Endodermal cell (in vitro differentiated cells): ENCODE data around the gene EEF1A2. TPM values are rescaled to one million over a fixed set of nuclear protein-coding genes. Genes with fewer than 3 reads are reported as not detected.

Experiments
- DNase-seq: peaks from one replicate; pipeline ENCODE4 v3.0.0-alpha.2; 2017
- H3K27ac ChIP-seq: 2 replicates; pipeline ENCODE4 v1.5.1; 2013; ENCODE audit warnings: mild to moderate bottlenecking, low read depth, low read length, moderate library complexity
- H3K27me3 ChIP-seq: 2 replicates; pipeline ENCODE4 v1.6.1; 2013; ENCODE audit warnings: mild to moderate bottlenecking, low read length, moderate library complexity; ENCODE audit not compliant: insufficient read depth, control insufficient read depth, poor library complexity, severe bottlenecking
- H3K36me3 ChIP-seq: 2 replicates; pipeline ENCODE4 v1.7.0; 2013; ENCODE audit warnings: mild to moderate bottlenecking, low read length, moderate library complexity; ENCODE audit not compliant: control insufficient read depth, insufficient read depth
- H3K4me1 ChIP-seq: one replicate; pipeline ENCODE4 v1.7.0; 2013; ENCODE audit warnings: low read length; ENCODE audit not compliant: control insufficient read depth, insufficient read depth
- H3K4me3 ChIP-seq: 2 replicates; pipeline ENCODE4 v1.5.1; 2013; ENCODE audit warnings: mild to moderate bottlenecking, low read length, moderate library complexity
- H3K9ac ChIP-seq: 2 replicates; pipeline ENCODE4 v1.6.1; 2013; ENCODE audit warnings: mild to moderate bottlenecking, low read length, moderate library complexity; ENCODE audit not compliant: poor library complexity, severe bottlenecking; ENCODE audit errors: extremely low read depth
- H3K9me3 ChIP-seq: 2 replicates; pipeline ENCODE4 v1.6.1; 2013; ENCODE audit warnings: mild to moderate bottlenecking, low read length, moderate library complexity; ENCODE audit not compliant: control insufficient read depth
- H3K27ac Mint-ChIP-seq: 2 replicates; pipeline ENCODE4 v1.8.0; 2020; ENCODE audit warnings: mixed read lengths
- H3K27me3 Mint-ChIP-seq: 2 replicates; pipeline ENCODE4 v1.8.0; 2021; ENCODE audit warnings: mild to moderate bottlenecking, mixed read lengths; ENCODE audit not compliant: insufficient read depth
- H3K36me3 Mint-ChIP-seq: 2 replicates; pipeline ENCODE4 v1.8.0; 2020; ENCODE audit warnings: low read depth, mixed read lengths
- H3K4me1 Mint-ChIP-seq: 2 replicates; pipeline ENCODE4 v1.8.0; 2020; ENCODE audit warnings: mixed read lengths
- H3K4me3 Mint-ChIP-seq: 2 replicates; pipeline ENCODE4 v1.8.0; 2020; ENCODE audit warnings: mild to moderate bottlenecking, moderate library complexity, mixed read lengths
- H3K9me3 Mint-ChIP-seq: 2 replicates; pipeline ENCODE4 v1.8.0; 2020; ENCODE audit warnings: mild to moderate bottlenecking, mixed read lengths
- WGBS, 2 experiments: methylation state at CpG; one replicate each; pipeline versions ENCODE4 v1.1.5 to v1.1.7; 2013; ENCODE audit warnings: missing lambda C conversion rate in 2 of 2, mixed read lengths in 1 of 2; ENCODE audit not compliant: insufficient coverage in 1 of 2, insufficient read length in 1 of 2; 5-methylcytosine and 5-hydroxymethylcytosine counted together
- total RNA-seq, 2 donors: library from RNA; stranded (reverse); fragmentation: NEBNext Ultra II Directional in 1 of 2; extraction: Animal tissue kit (Norgen Biotek cat#: 25700) in 1 of 2; gene quantifications; 2 replicates in 1 of 2; 3 replicates in 1 of 2; pipeline ENCODE4 v1.2.1, GENCODE V29; 2021
- TF ChIP-seq, protein P1 (sequence below): fragments of 200-600 bp; sonication (generic); conservative IDR thresholded peaks from 2 replicates; pipeline ENCODE4 v1.5.0; 2021; ENCODE audit warnings: antibody characterized with exemption, mild to moderate bottlenecking

Gene EEF1A2
- total RNA-seq, 2 donors from 2014 or later: 12.1 to 22.6 TPM

DNA sequence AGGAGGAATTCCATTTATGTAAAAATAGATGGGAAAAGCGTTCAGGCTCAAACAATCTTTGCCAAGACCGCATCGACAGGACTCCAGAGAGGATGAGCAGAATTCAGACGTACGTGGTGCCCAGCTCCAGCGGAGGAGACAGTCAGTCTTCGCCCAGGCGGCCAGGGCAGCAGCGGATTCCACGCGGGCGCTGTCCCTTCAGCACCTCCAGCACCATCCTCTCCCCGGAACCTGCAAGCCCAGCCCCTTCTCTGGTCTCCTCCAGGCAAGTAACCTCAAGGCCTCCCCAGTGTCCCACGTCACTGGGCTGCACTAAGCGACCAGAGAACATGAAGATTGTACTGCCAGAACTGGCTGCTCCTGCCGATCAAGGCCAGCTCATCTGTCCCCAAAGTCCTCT, 23.7 kb downstream of the EEF1A2 start:
- no peaks in the 10 kb centered on the region for H3K9me3 Mint-ChIP-seq
- whole genome bisulfite sequencing, 2 experiments: 19 to 25% methylated on average over 11 to 16 of the region's 16 CpGs

DNA sequence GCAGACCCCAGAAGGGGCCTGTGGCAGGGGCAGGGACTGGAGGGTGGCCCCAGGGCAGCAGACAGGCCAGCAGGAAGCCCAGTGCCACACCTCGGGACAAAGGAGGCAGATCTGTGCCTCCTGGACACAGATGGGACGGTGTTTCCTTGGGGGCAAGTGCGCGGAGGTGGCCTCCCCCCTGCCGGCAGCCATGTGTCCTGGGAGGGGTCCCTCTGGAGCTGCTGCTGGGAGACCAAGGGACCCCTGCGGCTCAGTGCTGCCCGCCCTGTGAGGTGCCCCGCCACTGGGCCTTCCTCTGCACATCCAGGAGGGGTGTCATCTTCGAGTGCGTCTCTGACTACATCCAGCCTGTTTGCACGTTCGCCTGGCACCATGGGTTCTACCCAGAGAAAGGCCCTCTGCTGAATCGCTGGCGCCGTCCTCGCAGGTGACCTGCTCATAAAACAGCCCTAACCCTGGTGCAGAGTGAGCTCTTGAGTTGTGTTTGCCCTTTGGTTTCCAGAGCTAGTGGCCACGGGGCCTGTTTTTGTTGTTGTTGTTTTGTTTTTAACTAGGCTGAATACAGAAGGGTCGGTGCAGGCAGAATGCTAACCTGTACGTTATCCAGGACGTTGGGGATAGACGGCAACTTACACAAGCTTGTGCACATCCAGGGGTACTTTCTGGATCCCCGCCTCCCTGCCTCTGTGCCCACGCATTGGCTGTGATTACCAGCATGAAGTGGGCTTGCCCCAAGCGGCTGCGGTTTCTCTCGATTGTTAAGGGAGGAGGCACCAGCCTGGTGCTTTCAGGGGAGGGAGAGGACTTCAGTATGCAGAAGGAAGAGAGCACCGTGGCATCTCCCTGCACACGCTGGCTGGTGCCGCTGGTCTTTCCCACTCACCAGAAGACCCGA, 25.1 kb downstream of the EEF1A2 start:
- 43 to 59% methylated on average over 25 to 30 of the region's 30 CpGs for WGBS, 2 experiments

More for the DNA sequence above, 23.7 kb downstream of the EEF1A2 start:
- peaks cover 31% of the 10 kb centered on the region for H3K27me3 Mint-ChIP-seq
- Histone ChIP-seq H3K27ac (no peak overlapping the region), H3K9ac (no peak overlapping the region), H3K27me3 (peaks cover 28% of the 10 kb centered on the region), H3K4me1 (no peaks in the 10 kb centered on the region), H3K9me3 (no peaks in the 10 kb centered on the region), H3K4me3 (no peak overlapping the region), H3K36me3 (no peaks in the 10 kb centered on the region)
- H3K4me3 Mint-ChIP-seq: no peak overlapping the region
- no peak overlapping the region for H3K27ac Mint-ChIP-seq
- H3K36me3 Mint-ChIP-seq: no peaks in the 10 kb centered on the region
- no peaks in the 10 kb centered on the region for H3K4me1 Mint-ChIP-seq
- TF ChIP-seq, protein P1, sequence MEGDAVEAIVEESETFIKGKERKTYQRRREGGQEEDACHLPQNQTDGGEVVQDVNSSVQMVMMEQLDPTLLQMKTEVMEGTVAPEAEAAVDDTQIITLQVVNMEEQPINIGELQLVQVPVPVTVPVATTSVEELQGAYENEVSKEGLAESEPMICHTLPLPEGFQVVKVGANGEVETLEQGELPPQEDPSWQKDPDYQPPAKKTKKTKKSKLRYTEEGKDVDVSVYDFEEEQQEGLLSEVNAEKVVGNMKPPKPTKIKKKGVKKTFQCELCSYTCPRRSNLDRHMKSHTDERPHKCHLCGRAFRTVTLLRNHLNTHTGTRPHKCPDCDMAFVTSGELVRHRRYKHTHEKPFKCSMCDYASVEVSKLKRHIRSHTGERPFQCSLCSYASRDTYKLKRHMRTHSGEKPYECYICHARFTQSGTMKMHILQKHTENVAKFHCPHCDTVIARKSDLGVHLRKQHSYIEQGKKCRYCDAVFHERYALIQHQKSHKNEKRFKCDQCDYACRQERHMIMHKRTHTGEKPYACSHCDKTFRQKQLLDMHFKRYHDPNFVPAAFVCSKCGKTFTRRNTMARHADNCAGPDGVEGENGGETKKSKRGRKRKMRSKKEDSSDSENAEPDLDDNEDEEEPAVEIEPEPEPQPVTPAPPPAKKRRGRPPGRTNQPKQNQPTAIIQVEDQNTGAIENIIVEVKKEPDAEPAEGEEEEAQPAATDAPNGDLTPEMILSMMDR: no peak
- peak; percentile 87 for DNase-seq

DNA sequence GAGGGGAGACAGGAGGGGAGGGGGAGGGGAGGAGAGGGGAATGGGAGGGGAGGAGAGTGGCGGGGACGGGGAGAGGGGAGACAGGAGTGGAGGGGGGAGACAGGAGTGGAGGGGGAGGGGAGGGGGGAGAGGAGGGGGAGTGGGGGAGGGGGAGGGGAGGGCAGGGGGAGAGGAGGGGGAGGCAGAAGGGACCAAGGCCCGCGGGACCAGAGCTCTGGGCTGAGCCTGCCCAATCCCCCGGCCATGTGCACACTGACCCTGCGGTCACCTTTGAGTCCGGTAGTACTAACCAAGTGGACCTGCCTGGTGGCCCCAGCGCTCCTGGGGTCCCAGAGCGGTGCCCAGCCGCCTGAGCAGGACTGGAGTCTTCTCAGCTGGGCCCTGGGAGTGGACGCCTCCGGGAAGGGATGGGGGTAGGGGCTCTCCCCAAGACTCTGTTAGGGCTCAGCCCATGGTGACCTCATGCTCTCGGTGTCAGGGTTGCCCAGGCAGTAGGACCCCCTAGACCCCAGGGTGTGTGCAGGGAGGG, 26.0 kb downstream of the EEF1A2 start:
- Mint-ChIP-seq H3K36me3 (no peaks in the 10 kb centered on the region), H3K4me3 (peak overlapping the region; percentile 11), H3K27me3 (peaks cover 32% of the 10 kb centered on the region), H3K9me3 (no peaks in the 10 kb centered on the region), H3K27ac (no peak overlapping the region), H3K4me1 (no peaks in the 10 kb centered on the region)
- Histone ChIP-seq H3K36me3 (no peaks in the 10 kb centered on the region), H3K9me3 (no peaks in the 10 kb centered on the region), H3K4me3 (no peak overlapping the region), H3K4me1 (no peaks in the 10 kb centered on the region), H3K9ac (no peak overlapping the region), H3K27me3 (peaks cover 28% of the 10 kb centered on the region), H3K27ac (no peak overlapping the region)
- WGBS, 2 experiments: 72 to 82% methylated on average over 6 to 11 of the region's 13 CpGs
- no peak for DNase-seq
- TF ChIP-seq, protein P1: no peak

More for the DNA sequence above, 25.1 kb downstream of the EEF1A2 start:
- Histone ChIP-seq H3K4me3 (no peak overlapping the region), H3K27ac (peak overlapping the region; percentile 38), H3K4me1 (no peaks in the 10 kb centered on the region), H3K9ac (no peak overlapping the region), H3K9me3 (no peaks in the 10 kb centered on the region), H3K27me3 (peaks cover 28% of the 10 kb centered on the region), H3K36me3 (no peaks in the 10 kb centered on the region)
- Mint-ChIP-seq H3K9me3 (no peaks in the 10 kb centered on the region), H3K36me3 (no peaks in the 10 kb centered on the region), H3K27me3 (peaks cover 31% of the 10 kb centered on the region), H3K4me3 (peak overlapping the region; percentile 11), H3K4me1 (no peaks in the 10 kb centered on the region), H3K27ac (no peak overlapping the region)
- DNase-seq: no peak
- TF ChIP-seq, protein P1: no peak
